ENCODE results near the gene GGA1. TPM values are rescaled to one million over a fixed set of nuclear protein-coding genes. Genes with fewer than 3 reads are reported as not detected.
A peak's percentile ranks its signal among the peaks of the same experiment; 100 is the strongest.

The GGA1 gene
- total and polyA plus RNA-seq, 2 donors (not counting 1 experiment from before 2014, with no cell fraction given): 137 to 154 TPM

GRCh38 chr22:37640591-37641560 is 32.2 kb downstream of the GGA1 start:
- no peaks in the 10 kb centered on the region for H3K27me3 Mint-ChIP-seq
- peaks cover 57% of the 10 kb centered on the region for H3K4me1 Mint-ChIP-seq
- peak overlapping the region; percentile 85 for H3K4me3 Mint-ChIP-seq
- H3K4me1 ChIP-seq (ENCODE audit: control insufficient read depth in 2 of 2, insufficient read depth in 2 of 2, low read length in 2 of 2): peaks cover 48 to 64% of the 10 kb centered on the region in 2 donors
- ATAC-seq (ENCODE audit: low read depth) (no peak), DNase-seq (no peak)
- ChIA-PET POLR2A (interaction anchor here (0.6 to 2.7 kb wide), 8 partner anchors 7 to 1043 kb away, joined by 3 to 27 read pairs (median 4); no protein-coding TSS in a partner anchor), CTCF (interaction anchor here (0.7 to 22.4 kb wide), 10 partner anchors 10 to 256 kb away, joined by 3 to 620 read pairs (median 4); partner anchors contain the start of genes GGA1, LGALS1, NOL12 and PDXP)
- WGBS (ENCODE audit: insufficient coverage): 63% methylated on average over 12 of the region's 24 CpGs
- no peaks in the 10 kb centered on the region for H3K9me3 ChIP-seq (ENCODE audit: control extremely low read depth in 1 of 3, control insufficient read depth in 2 of 3, insufficient read depth in 1 of 3, low read length in 2 of 3)
- TF ChIP-seq EZH2 (IDR thresholded peaks at IDR 0.05; ENCODE audit: borderline replicate concordance, insufficient read depth, low read depth, low read length, poor library complexity, severe bottlenecking) (no peak), CTCF (IDR thresholded peaks at IDR 0.05) (no peak)
- peaks cover 20% of the 10 kb centered on the region for H4K20me1 ChIP-seq (ENCODE audit: control insufficient read depth, insufficient read depth, low read length, poor library complexity, severe bottlenecking)
- H3K36me3 ChIP-seq (replicated peaks in 1 of 2; ENCODE audit: control extremely low read depth in 1 of 2, control insufficient read depth in 1 of 2, extremely low read depth in 1 of 2, insufficient read depth in 2 of 2, low read length in 1 of 2): peaks cover 0 to 43% of the 10 kb centered on the region in 2 experiments
- H3K79me2 ChIP-seq (ENCODE audit: control insufficient read depth, insufficient read depth, low read length): peaks cover 33% of the 10 kb centered on the region
- H3K9ac ChIP-seq (ENCODE audit: low read length): peak overlapping the region; percentile 77
- intact Hi-C loops (cut with micrococcal nuclease): no loop called here
- H3K9me3 Mint-ChIP-seq (ENCODE audit: insufficient read depth): no peaks in the 10 kb centered on the region
- peak overlapping the region; percentile 59 to 79 for H3K27ac ChIP-seq (ENCODE audit: low read length in 2 of 2)
- no peaks in the 10 kb centered on the region for H3K27me3 ChIP-seq (replicated peaks in 1 of 4; ENCODE audit: control extremely low read depth in 1 of 4, control insufficient read depth in 3 of 4, insufficient read depth in 4 of 4, low read length in 3 of 4)
- peak overlapping the region; percentile 95 for H3K27ac Mint-ChIP-seq
- peak overlapping the region; percentile 94 for H3K4me2 ChIP-seq (replicated peaks; ENCODE audit: low read depth, low read length, poor library complexity, severe bottlenecking)
- peak overlapping the region; percentile 69 for H2AFZ ChIP-seq (ENCODE audit: insufficient read depth, low read depth, low read length, poor library complexity, severe bottlenecking)
- H3K4me3 ChIP-seq (ENCODE audit: control extremely low read depth in 1 of 5, extremely low read depth in 1 of 5, insufficient read depth in 1 of 5, low read depth in 2 of 5, low read length in 4 of 5): peak overlapping the region; percentile 57 to 76 (median 71)

All from B cell (primary cell).